ENCODE measurements around the gene TNS3. TPM values are rescaled to one million over a fixed set of nuclear protein-coding genes. Genes with fewer than 3 reads are reported as not detected.
"Not testable (repeated sequence)": the region's sequence is repeated elsewhere in the genome, so short reads cannot be mapped to it uniquely, and the experiment has no call there.

TNS3 gene
- polyA plus RNA-seq, 3 donors = 5.2 to 30.3 (median 7.9) TPM

- intact Hi-C loops (cut with micrococcal nuclease) = no loop called here
- Mint-ChIP-seq H3K4me1 (peaks cover 31% of the 10 kb centered on the region), H3K27me3 (ENCODE audit: low read depth in 3 of 3) (peaks cover 3 to 4% (median 4%) of the 10 kb centered on the region in 3 donors), H3K4me3 (no peak overlapping the region), H3K27ac (no peak overlapping the region), H3K9me3 (peaks cover 0 to 9% (median 3%) of the 10 kb centered on the region in 7 donors), H3K36me3 (peaks cover 0 to 2% of the 10 kb centered on the region in 2 donors)
- Histone ChIP-seq H4K20me1 (ENCODE audit: insufficient read depth, low read length) (no peaks in the 10 kb centered on the region), H3K36me3 (replicated peaks in 1 of 2; ENCODE audit: control insufficient read depth in 1 of 2, insufficient read depth in 2 of 2, low read length in 2 of 2) (no peaks in the 10 kb centered on the region), H3K9me3 (replicated peaks in 1 of 2; ENCODE audit: control insufficient read depth in 1 of 2, insufficient read depth in 1 of 2, low read length in 2 of 2) (peaks cover 0 to 4% of the 10 kb centered on the region in 2 donors), H3K79me2 (ENCODE audit: insufficient read depth, low read length) (no peaks in the 10 kb centered on the region), H3K4me2 (replicated peaks; ENCODE audit: extremely low read depth, low read length, poor library complexity, severe bottlenecking) (no peak overlapping the region), H3K9ac (ENCODE audit: insufficient read depth, low read length, poor library complexity, severe bottlenecking) (no peak overlapping the region), H3K27me3 (ENCODE audit: control insufficient read depth in 2 of 2, insufficient read depth in 2 of 2, low read length in 2 of 2) (no peaks in the 10 kb centered on the region), H3K27ac (ENCODE audit: low read depth in 1 of 2, low read length in 2 of 2) (no peak overlapping the region), H3K4me1 (ENCODE audit: control insufficient read depth in 1 of 2, insufficient read depth in 2 of 2, low read length in 2 of 2) (peaks cover 18 to 26% of the 10 kb centered on the region in 2 donors), H3K4me3 (replicated peaks in 1 of 3; ENCODE audit: low read depth in 2 of 3, low read length in 3 of 3) (no peak overlapping the region), H2AFZ (ENCODE audit: insufficient read depth, low read depth, low read length, poor library complexity, severe bottlenecking) (no peak overlapping the region)
- TF ChIP-seq, protein P1, sequence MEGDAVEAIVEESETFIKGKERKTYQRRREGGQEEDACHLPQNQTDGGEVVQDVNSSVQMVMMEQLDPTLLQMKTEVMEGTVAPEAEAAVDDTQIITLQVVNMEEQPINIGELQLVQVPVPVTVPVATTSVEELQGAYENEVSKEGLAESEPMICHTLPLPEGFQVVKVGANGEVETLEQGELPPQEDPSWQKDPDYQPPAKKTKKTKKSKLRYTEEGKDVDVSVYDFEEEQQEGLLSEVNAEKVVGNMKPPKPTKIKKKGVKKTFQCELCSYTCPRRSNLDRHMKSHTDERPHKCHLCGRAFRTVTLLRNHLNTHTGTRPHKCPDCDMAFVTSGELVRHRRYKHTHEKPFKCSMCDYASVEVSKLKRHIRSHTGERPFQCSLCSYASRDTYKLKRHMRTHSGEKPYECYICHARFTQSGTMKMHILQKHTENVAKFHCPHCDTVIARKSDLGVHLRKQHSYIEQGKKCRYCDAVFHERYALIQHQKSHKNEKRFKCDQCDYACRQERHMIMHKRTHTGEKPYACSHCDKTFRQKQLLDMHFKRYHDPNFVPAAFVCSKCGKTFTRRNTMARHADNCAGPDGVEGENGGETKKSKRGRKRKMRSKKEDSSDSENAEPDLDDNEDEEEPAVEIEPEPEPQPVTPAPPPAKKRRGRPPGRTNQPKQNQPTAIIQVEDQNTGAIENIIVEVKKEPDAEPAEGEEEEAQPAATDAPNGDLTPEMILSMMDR (IDR thresholded peaks at IDR 0.05) = no peak
- DNase-seq = no peak
- WGBS (ENCODE audit: insufficient coverage) = 95% methylated on average over 4 of the region's 8 CpGs
Observed at GRCh38 chr7:47591089-47591654, 9.3 kb upstream of the TNS3 start.

GRCh38 chr7:47590215-47590614 is 8.3 kb upstream of the TNS3 start:
- H3K36me3 ChIP-seq (replicated peaks in 1 of 2; ENCODE audit: control insufficient read depth in 1 of 2, insufficient read depth in 2 of 2, low read length in 2 of 2); H2AFZ ChIP-seq (ENCODE audit: insufficient read depth, low read depth, low read length, poor library complexity, severe bottlenecking); H3K9me3 ChIP-seq (replicated peaks in 1 of 2; ENCODE audit: control insufficient read depth in 1 of 2, insufficient read depth in 1 of 2, low read length in 2 of 2); H3K36me3 Mint-ChIP-seq; H3K4me3 Mint-ChIP-seq; H3K27ac Mint-ChIP-seq; H3K27me3 Mint-ChIP-seq (ENCODE audit: low read depth in 3 of 3); H3K9ac ChIP-seq (ENCODE audit: insufficient read depth, low read length, poor library complexity, severe bottlenecking); H3K4me2 ChIP-seq (replicated peaks; ENCODE audit: extremely low read depth, low read length, poor library complexity, severe bottlenecking); intact Hi-C loops (cut with micrococcal nuclease); H3K27me3 ChIP-seq (ENCODE audit: control insufficient read depth in 2 of 2, insufficient read depth in 2 of 2, low read length in 2 of 2); H3K79me2 ChIP-seq (ENCODE audit: insufficient read depth, low read length); H3K9me3 Mint-ChIP-seq; DNase-seq; H3K27ac ChIP-seq (ENCODE audit: low read depth in 1 of 2, low read length in 2 of 2); H4K20me1 ChIP-seq (ENCODE audit: insufficient read depth, low read length); H3K4me3 ChIP-seq (replicated peaks in 1 of 3; ENCODE audit: low read depth in 2 of 3, low read length in 3 of 3): not testable (repeated sequence)
- 96% methylated on average over 5 of the region's 5 CpGs for WGBS (ENCODE audit: insufficient coverage)
- H3K4me1 ChIP-seq (ENCODE audit: control insufficient read depth in 1 of 2, insufficient read depth in 2 of 2, low read length in 2 of 2) = peaks cover 27 to 36% of the 10 kb centered on the region in 2 donors
- peaks cover 40% of the 10 kb centered on the region for H3K4me1 Mint-ChIP-seq

All from CD14-positive monocyte (primary cell).